ENCODE data around the gene PLEKHM1.
"Not testable (repeated sequence)": the region's sequence is repeated elsewhere in the genome, so short reads cannot be mapped to it uniquely, and the experiment has no call there.

DNA sequence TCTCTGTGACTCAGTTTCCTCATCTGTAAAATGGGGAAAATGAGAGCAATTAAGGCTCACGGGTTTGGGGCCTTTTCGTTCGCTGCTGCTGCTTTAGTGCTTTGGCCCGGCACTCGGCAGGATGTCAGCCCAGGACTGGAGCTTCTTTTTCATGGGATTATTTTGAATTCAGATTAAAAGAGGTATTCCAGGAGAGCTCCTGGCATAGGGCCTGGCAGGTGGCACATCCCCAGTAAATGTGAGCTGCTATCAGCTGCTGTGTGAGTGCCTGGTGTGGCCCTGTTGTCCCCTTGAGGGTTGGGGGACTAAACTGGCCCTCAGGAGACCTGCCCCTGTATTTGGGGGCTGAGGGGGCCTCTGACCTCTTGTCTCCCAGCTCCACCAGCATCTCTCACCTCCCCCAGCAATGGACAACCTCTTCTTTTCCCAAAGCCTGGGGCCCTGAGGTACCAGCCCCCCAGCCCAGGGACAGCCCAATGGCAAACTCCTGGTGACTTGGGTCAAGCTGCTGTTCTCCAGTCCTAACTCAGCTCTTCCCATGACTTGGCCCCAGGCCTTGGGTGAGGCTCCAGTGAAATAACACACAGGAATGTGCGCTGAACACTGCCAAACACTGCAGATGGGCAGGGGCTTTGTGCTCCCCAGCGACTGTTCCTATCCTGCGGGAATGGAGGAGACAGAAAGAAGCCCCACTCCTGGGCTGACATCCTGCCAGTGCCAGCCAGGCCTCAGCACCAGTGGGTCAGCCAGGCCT is 43.5 kb downstream of the PLEKHM1 start:
- not testable (repeated sequence) for TF ChIP-seq RAD21 (IDR thresholded peaks at IDR 0.05; ENCODE audit: low read length); POLR2A (IDR thresholded peaks at IDR 0.05; ENCODE audit: low read depth, low read length); RCOR1 (IDR thresholded peaks at IDR 0.05; ENCODE audit: insufficient replicate concordance, low read length); MAZ (IDR thresholded peaks at IDR 0.05; ENCODE audit: borderline replicate concordance, low read depth, low read length); FOS (IDR thresholded peaks at IDR 0.05; ENCODE audit: low read depth, low read length); CEBPB (IDR thresholded peaks at IDR 0.05; ENCODE audit: low read depth, low read length)
- TF ChIP-seq, protein P1, sequence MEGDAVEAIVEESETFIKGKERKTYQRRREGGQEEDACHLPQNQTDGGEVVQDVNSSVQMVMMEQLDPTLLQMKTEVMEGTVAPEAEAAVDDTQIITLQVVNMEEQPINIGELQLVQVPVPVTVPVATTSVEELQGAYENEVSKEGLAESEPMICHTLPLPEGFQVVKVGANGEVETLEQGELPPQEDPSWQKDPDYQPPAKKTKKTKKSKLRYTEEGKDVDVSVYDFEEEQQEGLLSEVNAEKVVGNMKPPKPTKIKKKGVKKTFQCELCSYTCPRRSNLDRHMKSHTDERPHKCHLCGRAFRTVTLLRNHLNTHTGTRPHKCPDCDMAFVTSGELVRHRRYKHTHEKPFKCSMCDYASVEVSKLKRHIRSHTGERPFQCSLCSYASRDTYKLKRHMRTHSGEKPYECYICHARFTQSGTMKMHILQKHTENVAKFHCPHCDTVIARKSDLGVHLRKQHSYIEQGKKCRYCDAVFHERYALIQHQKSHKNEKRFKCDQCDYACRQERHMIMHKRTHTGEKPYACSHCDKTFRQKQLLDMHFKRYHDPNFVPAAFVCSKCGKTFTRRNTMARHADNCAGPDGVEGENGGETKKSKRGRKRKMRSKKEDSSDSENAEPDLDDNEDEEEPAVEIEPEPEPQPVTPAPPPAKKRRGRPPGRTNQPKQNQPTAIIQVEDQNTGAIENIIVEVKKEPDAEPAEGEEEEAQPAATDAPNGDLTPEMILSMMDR (conservative IDR thresholded peaks at IDR 0.05; ENCODE audit: low read depth, low read length), result not testable (repeated sequence)
- TF ChIP-seq, protein P2, sequence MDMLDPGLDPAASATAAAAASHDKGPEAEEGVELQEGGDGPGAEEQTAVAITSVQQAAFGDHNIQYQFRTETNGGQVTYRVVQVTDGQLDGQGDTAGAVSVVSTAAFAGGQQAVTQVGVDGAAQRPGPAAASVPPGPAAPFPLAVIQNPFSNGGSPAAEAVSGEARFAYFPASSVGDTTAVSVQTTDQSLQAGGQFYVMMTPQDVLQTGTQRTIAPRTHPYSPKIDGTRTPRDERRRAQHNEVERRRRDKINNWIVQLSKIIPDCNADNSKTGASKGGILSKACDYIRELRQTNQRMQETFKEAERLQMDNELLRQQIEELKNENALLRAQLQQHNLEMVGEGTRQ (IDR thresholded peaks at IDR 0.05; ENCODE audit: low read depth, low read length), result not testable (repeated sequence)
- TF ChIP-seq, protein P3, sequence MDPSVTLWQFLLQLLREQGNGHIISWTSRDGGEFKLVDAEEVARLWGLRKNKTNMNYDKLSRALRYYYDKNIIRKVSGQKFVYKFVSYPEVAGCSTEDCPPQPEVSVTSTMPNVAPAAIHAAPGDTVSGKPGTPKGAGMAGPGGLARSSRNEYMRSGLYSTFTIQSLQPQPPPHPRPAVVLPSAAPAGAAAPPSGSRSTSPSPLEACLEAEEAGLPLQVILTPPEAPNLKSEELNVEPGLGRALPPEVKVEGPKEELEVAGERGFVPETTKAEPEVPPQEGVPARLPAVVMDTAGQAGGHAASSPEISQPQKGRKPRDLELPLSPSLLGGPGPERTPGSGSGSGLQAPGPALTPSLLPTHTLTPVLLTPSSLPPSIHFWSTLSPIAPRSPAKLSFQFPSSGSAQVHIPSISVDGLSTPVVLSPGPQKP (IDR thresholded peaks at IDR 0.05; ENCODE audit: borderline replicate concordance, low read depth, low read length), result not testable (repeated sequence)
